Left forelimb (tissue), 1 donor: ENCODE measurements around the gene NOS1.
"Not testable (repeated sequence)": the region's sequence is repeated elsewhere in the genome, so short reads cannot be mapped to it uniquely, and the experiment has no call there.

Experiments
- DNase-seq: peaks from one replicate; pipeline ENCODE4 v3.0.0-alpha.2; 2018; ENCODE audit warnings: low spot score

NOS1 gene

DNA sequence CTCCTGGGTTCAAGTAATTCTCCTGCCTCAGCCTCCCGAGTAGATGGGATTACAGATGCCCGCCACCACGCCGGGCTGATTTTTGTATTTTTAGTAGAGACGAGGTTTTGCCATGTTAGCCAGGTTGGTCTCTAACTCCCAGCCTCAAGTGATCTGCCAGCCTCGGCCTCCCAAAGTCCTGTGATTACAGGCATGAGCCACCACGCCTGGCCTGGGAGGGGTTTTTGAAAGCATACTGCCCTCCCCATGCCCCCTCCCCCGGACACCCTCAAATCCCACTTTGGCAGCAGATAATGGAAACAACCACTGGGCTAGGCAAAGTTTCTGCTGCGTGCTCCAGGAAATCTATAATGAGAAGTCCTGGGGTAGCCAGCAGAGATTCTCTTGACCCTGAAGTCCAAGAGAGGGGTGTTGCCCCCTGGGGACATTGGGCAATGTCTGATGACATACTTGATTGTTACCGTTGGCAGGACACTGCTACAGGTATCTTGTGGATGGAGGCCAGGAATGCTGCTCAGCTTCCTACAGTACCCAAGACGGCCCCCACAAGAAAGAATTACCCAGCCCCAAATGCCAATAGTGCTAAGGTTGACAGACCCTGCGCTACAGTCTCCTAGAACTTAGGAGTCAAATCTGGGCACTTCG, 152.5 kb downstream of the NOS1 start:
- DNase-seq, result no peak

DNA sequence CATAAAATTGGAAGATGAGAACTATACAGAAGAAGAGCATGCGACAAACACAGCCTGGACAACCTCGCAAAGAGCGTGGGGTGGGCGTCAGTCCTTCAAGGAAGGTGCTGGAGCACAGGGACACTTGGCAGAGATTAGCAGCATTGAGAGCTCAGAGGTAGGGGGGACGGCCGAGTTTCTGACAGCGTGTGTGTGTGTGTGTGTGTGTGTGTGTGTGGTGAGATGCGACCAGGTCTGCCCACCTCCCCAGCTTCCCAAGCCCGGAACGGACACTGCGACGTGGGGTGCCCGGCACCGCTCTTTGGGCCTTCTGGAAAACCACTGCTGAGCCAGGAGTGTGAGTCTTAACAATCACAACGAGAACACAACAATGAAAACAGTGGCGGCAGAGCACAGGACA, 153.2 kb downstream of the NOS1 start:
- no peak for DNase-seq

DNA sequence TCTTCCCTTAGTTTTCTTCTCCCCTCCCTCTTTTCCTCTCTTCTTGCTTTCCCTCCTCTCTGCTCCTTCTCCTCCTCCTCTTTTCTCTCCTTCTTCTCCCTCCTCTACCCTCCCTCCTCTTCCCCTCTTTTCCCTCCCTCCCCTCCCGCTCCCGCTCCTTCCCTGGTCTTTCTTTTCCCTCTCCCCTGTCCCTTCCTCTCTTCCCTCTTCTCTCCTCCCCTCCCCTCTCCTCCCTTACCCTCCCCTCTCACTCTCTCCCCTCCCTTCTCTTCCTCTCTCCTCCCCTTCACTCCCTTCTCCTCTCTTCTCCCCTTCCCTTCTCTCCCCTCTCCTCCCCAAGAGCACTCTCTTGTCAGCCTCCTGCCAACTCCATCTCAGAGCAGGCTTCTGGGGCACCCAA, 153.8 kb downstream of the NOS1 start:
- DNase-seq, result no peak

DNA sequence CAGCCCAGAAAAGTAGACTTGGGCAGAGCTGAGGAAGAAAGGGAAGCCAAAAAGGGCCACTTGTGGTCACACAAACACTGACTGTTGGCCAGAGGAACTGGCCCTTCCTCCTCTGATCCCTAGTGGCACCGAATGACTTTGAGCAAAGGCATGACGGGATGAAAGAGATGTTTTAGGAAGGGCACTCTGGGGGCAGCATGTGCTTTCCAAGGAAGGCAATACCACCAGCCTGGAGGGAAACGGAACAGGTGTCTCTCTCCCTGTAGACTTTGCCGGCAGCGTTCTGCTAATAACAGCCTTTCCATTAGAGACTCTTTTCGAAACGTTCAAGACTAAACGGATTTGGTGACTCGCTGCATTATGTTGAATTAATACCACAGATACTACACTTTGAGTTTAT, 158.9 kb downstream of the NOS1 start:
- no peak for DNase-seq

DNA sequence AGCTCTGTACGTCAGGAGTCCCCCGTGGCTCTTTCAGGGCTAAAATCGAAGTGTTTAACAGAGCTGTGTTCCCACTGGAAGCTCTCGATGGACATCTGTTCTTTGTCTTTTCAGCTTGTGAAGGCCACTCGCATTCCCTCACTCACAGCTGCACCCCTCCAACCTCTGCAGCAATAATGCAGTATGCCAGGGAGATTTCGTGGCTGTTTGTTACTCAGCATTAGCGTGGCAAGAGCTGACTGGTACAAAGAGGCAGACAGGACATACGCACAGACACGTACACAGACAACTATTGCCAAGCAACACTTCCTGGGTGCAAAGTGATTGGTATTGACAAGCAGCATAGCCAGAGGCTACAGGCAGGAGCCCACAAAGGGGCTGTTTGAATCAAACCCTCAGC, 159.4 kb downstream of the NOS1 start:
- DNase-seq, result no peak

DNA sequence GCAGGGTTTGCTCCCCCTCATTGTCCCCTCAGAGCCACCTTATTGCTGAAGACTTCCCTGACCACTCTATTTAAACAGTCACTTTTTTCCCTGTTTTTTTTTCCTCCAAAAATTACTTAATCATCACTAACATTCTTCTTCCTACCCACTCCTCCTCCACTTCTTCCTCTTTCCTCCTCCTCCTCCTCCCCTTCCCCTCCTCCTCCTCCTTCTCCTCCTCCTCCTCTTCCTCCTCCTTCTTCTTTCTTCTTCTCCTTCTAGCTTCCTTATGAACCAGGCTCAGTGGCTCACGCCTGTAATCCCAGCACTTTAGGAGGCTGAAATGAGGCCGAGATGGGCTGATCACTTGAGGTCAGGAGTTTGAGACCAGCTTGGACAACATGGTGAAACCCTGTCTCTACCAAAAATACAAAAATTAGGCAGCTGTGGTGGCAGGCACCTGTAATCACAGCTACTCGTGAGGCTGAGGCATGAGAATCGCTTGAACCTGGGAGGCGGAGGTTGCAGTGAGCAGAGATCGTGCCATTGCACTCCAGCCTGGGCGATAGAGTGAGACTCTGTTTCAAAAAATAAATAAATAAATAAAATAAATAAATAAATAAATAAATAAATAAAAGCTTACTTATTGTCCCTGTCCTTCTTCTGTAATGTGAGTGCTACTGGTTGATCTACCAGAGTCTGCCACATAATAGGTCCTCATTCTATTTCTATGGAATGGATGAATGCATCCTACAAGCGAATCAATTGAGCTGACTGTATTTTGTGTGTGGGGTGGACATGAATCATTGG, 161.3 kb downstream of the NOS1 start:
- not testable (repeated sequence) for DNase-seq

DNA sequence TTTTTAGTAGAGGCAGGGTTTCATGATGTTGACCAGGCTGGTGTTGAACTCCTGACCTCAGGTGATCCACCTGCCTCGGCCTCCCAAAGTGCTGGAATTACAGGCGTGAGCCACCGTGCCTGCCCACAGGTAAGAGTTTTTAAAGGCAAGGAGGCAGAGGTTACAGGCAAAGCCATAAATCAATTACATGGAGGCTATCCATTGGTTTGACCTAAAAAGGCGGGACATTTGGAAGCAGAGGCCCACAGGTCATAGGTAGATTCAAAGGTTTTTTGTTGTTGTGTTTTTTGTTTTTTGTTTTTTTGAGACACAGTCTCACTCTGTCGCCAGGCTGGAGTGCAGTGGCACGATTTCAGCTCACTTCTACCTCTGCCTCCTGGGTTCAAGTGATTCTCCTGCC, 165.1 kb downstream of the NOS1 start:
- not testable (repeated sequence) for DNase-seq

DNA sequence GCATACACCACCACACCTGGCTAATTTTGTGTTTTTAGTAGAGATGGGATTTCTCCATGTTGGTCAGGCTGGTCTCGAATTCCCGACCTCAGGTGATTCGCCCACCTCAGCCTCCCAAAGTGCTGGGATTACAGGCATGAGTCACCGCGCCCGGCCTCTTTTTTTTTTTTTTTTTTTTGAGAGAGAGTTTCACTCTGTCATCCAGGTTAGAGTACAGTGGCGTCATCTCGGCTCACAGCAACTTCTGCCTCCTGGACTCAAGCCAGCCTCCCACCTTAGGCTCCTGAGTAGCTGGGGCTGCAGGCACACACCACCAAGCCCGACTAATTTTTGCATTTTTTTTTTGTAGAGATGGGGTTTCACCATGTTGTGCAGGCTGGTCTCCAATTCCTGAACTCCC, 166.4 kb downstream of the NOS1 start:
- DNase-seq, result not testable (repeated sequence)

DNA sequence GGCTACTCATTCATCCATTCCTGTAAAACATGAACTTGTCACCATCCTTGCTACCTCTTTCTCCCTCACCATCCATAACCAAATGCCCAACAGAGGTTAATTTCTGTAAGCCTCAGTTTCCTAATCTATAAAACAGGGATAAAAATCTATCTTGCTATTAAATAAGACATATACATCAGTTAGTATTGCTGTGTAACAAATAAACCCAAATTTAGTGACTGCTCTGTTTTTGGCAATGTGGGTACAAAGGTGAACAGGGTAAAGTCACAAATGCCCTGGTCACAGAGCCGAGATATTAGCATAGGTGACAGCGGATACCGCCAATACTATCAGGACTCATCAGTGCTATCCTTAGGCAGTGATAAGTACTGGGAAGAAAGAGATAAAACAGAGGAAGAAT, 167.5 kb downstream of the NOS1 start:
- no peak for DNase-seq

DNA sequence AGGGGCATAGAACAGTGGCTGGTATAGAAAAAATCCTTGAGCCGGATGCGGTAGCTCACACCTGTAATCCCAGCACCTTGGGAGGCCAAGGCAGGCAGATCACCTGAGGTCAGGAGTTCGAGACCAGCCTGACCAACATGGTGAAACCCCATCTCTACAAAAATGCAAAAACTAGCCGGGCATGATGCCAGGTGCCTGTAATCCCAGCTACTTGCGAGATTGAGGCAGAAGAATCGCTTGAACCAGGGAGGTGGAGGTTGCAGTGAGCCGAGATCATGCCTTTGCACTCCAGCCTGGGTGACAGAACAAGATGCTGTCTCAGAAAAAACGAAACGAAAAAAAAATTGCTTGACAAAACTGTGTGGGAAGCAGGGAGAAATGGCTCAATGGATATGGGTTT, 168.8 kb downstream of the NOS1 start:
- DNase-seq, result not testable (repeated sequence)

DNA sequence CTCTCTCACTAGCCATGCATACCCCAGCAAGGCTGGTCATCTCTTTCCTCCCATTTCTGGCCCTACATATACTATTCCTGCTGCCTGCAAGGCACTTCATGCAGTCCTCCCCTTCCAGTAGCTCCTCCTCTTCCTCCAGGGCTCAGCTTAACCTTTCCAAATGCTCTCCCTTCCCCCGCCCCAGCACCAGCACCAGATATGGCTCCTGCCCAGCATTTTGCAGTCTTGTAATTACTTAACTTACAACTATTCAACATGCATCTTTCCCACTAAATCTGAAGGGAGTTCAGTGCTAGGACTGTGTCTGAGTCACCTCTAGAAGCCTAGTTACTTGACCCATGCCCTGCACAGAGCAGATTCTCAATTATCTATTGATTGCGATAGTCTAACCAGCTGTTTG, 169.4 kb downstream of the NOS1 start:
- DNase-seq, result no peak

DNA sequence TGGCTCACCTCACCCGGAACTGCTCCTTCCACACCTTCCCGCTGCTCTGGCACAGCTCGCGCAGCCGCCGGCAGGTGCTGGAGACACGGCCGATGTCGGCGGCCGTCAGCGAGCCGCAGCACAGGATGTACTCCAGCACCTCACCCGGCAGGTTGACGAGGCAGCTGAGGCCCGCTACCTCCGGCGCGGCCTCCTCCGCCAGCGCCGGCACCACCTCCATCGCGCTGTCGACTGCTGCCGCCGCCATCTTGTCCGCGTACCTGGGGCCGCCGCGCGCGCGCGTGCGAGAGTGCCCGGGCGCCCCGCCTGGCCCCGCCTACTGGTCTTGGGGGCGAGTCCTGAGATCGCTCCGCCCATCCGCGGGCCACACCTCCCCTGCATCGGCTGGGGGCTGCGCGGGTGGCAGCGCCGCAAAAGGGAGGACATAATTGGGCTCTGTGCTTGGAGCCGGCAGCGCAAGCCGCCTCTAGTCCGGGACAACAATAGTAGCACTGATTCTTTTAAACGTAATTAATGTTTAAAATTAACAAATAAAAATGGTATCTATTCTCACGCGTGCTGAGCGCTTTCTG, 171.1 kb downstream of the NOS1 start, which contains the start of gene FBXO21:
Gene FBXO21, minus strand, starts transcription at position 261 of the 572 bp plus-strand sequence. Its CDS starts 14 bp downstream, at position 247.
- DNase-seq, result peak; percentile 94

DNA sequence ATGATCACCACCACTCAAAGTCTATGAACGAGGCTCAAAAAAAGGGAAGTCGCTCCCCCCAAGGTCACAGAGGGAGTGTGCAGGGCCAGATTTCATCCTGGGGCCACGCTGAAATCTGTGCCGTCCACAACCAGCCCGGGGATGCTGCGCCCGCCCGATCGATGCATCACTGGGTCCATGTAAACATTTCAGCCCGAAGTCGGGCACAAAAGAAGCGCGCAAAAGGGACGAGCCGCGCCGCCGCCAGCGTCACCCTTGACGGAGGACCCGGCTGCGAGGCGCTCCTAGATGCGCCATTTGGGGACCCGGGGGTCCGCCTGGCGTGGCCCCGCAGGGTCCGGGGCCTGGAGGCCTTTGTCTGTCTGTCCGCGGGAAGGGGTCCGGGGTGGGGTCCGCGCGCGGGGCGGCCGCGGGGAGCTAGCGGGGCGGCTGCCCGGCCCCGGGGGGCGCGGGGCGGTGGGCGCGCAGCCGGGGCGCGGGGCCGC, 171.7 kb downstream of the NOS1 start:
- peak; percentile 69 for DNase-seq

DNA sequence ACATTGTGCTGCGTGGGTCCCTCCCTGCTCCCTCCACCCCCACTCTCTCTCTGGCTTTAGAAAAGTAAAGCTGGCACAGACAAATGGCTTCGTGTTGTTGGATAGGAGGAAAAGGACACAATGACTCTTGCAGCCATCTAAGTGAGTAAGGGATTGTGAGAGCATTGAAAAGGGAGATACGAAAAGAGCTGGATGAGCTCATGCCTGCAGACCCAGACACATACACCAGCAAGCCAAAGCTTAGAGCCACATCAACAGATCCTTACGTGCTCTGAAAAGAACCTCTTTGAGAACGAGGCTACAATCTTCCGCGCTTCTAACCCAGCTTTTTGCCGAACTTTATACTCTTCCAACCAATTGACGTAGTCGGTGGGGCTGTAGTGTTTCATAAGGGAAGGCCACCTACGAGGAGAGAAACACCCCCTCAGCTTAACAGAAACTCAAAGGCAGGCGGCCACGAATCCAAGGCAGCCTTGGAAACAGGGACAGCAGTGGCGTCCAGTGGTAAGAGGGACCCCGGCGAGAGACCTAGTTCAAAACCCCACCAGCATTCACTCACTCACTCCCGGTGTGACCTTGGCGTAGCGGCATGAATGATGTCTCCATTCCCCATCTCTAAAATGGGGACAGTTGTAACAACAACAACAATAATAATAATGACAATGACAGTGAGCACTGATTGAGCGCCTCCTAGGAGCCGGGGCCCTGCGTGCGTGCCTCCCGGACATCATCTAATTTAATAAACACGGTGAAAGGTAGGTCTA, 172.3 kb downstream of the NOS1 start:
- DNase-seq, result no peak

DNA sequence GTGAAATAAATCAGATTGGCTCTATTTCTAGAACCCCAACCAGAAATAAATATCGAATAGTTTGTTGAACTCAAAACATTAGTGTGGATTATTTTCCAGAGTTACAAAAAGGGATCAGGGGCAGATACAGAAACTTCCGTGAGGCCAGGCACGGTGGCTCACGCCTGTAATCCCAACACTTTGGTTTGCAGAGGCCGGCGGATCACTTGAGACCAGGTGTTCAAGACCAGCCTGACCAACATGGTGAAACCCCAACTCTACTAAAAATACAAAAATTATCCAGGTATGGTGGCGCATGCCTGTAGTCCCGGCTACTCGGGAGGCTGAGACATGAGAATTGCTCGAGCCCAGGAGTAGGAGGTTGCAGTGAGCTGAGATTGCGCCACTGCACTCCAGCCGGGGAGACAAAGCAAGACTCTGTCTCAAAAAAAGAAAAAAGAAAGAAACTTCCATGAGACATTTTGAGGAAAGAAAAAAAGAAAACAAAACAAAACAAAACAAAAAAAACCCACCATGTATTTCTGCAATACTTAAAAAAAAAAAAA, 173.2 kb downstream of the NOS1 start:
- DNase-seq, result no peak

DNA sequence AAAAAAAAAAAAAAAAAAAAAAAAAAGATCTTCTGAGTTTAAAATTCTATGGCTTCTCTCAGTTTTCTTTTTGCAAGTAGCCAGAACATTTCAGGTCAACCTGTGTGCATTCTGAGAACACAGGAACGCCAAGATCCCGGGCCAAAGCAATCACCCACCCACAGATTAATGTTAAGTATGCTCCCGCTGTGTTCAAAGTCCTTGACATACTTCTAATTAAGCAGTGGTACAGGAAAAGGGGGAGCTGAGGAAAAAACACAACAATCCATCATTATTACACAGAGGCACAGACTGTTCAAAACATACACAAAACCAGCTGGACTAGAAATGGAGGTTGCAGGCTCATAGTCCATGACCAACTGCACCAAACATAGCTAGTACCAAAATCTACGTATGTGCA, 174.0 kb downstream of the NOS1 start:
- no peak for DNase-seq

DNA sequence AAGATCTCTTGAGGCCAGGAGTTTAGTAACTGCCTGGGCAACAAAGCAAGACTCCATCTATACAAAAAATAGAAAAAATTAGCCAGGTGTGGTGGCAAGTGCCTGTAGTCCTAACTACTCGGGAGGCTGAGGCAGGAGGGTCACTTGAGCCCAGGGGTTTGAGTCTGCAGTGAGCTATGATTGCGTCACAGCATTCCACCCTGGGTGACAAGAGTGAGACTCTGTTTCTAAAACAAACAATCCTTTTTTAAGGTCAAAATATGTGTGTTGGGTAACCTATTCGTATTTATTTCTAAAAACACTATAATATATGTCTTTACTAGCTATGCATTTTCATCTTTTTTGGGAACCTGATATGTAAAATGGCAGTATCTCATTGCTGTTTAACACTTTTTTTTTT, 178.6 kb downstream of the NOS1 start:
- DNase-seq, result no peak

DNA sequence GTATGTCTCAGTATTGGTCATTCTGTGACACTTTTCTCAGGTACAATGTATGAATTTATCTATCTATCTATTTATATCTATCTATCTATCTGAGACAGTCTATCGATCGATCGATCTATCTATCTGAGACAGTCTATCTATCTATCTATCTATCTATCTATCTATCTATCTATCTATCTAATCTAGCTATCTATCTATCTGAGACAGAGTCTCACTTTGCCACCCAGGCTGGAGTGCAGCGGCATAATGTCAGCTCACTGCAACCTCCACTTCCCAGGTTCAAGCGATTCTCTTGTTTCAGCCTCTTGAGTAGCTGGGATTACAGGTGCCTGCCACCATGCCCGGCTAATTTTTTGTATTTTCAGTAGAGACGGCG, 180.0 kb downstream of the NOS1 start:
- not testable (repeated sequence) for DNase-seq

DNA sequence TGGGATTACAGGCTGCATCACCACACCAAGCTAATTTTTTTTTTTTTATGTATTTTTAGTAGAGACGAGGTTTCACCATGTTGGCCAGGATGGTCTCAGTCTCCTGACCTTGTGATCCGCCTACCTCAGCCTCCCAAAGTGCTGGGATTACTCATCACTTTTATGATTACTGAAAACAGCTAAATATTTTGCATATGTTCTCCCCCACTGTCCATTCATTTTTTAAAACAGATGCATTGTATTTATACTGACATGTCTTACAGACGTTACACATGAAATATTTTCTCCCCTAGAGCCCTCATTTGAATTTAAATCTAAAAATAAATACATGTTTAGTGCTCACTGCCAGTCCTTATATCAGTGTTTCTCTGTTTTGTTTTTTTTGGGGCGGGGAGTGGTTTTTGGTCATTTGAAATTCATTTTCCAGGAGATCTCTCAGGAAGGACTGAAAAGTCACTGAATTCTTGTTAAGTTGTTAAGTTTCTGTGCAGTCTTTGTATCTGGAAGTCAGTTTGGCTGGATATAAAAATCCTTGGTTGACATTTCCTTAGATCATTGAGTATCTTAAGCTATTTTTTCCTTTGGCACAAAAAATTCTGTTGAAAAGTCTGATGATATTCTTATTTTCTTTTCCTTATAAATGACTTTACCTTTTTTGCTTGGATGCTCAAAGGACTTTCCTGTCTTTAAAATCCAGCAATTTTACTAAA, 180.5 kb downstream of the NOS1 start:
- DNase-seq, result no peak

DNA sequence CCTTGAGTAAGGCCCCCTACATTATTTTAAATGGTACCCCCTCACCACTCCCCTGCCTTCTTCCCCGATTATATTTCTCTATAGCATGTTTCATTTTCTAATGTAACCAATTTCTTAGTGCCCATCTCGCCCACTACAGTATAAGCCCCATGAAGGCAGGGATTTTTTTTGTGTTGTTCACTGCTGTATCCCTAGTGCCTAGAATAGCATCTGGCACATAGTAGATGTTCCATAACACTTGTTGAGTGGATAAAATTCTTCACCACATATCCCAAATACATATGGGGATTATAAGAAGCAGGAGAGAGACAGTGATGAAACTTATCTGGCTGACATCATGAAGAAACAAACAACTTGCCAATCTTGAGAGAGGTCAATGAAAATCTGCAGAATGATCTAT, 182.7 kb downstream of the NOS1 start:
- DNase-seq, result no peak

DNA sequence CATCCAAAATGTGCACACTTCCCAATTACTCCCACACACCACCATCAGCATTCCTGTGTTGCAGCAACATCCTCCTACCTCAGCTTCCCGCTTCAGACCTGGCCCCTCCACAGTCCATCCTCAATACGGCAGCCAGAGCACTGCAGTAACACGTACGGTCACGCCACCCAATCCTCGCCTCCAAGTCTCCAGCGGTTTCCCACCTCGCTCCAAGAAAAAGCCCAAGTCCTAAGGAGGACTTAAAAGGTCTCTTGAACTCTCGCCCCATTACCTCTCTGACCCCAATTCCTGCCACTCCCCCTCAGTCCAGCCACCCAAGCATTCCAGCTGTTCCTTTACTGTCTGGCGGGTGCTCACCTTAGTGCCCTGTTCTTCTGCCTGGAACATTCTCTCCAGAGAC, 183.1 kb downstream of the NOS1 start:
- no peak for DNase-seq

DNA sequence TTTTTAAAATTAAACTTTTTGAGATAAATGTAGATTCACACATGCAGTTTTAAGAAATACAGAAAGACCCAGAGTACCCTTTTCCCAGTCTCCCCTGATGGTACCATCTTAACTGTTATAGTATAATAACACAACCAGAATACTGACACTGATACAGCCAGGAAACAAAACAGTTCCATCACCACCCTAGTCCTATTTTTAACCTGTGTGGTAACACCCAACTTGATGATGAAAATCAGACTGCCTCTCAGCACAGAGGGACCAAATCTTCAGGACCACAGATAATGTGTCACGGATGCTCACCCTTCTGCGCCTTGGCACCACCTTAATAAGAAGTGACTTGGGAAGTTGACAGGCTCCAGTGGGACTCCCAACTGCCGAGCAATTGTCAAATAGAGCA, 189.3 kb downstream of the NOS1 start:
- DNase-seq, result no peak
